ENCODE results near the gene PSMC6.

GRCh38 chr14:52693532-52693931 is 13.5 kb upstream of the PSMC6 start:
- no peak for TF ChIP-seq CTCF (conservative IDR thresholded peaks at IDR 0.05; ENCODE audit: low read length)
- no peak for TF ChIP-seq EZH2phosphoT487 (IDR thresholded peaks at IDR 0.05; ENCODE audit: borderline replicate concordance, low read depth, low read length)
